Heart left ventricle (tissue), 16 donors: ENCODE measurements around the gene YDJC. TPM values are rescaled to one million over a fixed set of nuclear protein-coding genes. Genes with fewer than 3 reads are reported as not detected.
"Not testable (repeated sequence)": the region's sequence is repeated elsewhere in the genome, so short reads cannot be mapped to it uniquely, and the experiment has no call there.

ENCODE experiments used
- ATAC-seq, 4 donors: fragments of 200-7000 bp; cut with Tn5 transposase; one replicate each; pipeline ENCODE4 v1.9.1; 2020 to 2022; ENCODE audit warnings: moderate library complexity in 4 of 4, mild to moderate bottlenecking in 3 of 4, moderate number of reproducible peaks in 1 of 4
- DNase-seq, 5 donors: peaks; one replicate each; pipeline ENCODE4 v3.0.0-alpha.2; 2020
- H3K27ac ChIP-seq, 12 donors: fragments of 200-600 bp; sonication (generic) in 4 of 12; one replicate each; pipeline versions ENCODE4 v1.5.0 to v1.8.0; 2016 to 2022; ENCODE audit warnings: mild to moderate bottlenecking in 2 of 12
- H3K27me3 ChIP-seq, 9 donors: fragments of 200-600 bp; sonication (generic) in 2 of 9; one replicate each; pipeline versions ENCODE4 v1.5.1 to v1.8.0; 2016 to 2022; ENCODE audit warnings: mild to moderate bottlenecking in 3 of 9
- H3K36me3 ChIP-seq, 9 donors: fragments of 200-600 bp; sonication (generic) in 2 of 9; one replicate each; pipeline versions ENCODE4 v1.5.0 to v1.8.0; 2018 to 2022; ENCODE audit warnings: mild to moderate bottlenecking in 2 of 9
- H3K4me1 ChIP-seq, 12 donors: fragments of 200-600 bp; sonication (generic) in 4 of 12; one replicate each; pipeline versions ENCODE4 v1.5.0 to v1.8.0; 2016 to 2022; ENCODE audit warnings: mild to moderate bottlenecking in 3 of 12
- H3K4me3 ChIP-seq, 12 donors: fragments of 200-600 bp; sonication (generic) in 4 of 12; one replicate each; pipeline versions ENCODE4 v1.5.0 to v1.8.0; 2017 to 2022; ENCODE audit warnings: mild to moderate bottlenecking in 9 of 12, moderate library complexity in 4 of 12
- H3K9me3 ChIP-seq, 12 donors: fragments of 200-600 bp; sonication (generic) in 4 of 12; one replicate each; pipeline versions ENCODE4 v1.5.0 to v1.8.0; 2016 to 2022; ENCODE audit warnings: mild to moderate bottlenecking in 1 of 12
- CTCF ChIP-seq, 12 donors: fragments of 200-600 bp; sonication (generic) in 4 of 12; IDR thresholded peaks; one replicate each; pipeline versions ENCODE4 v1.5.0 to v1.8.0; 2018 to 2022; ENCODE audit warnings: antibody characterized with exemption in 12 of 12, mild to moderate bottlenecking in 5 of 12
- POLR2A ChIP-seq, 2 donors: fragments of 450-650 bp; IDR thresholded peaks; one replicate each; pipeline ENCODE4 v1.6.1; 2017; ENCODE audit warnings: antibody characterized with exemption in 2 of 2, mild to moderate bottlenecking in 2 of 2, moderate library complexity in 2 of 2
- WGBS, 4 donors: extraction: QIAGEN DNeasy Blood & Tissue Kit in 2 of 4; methylation state at CpG; one replicate each; pipeline versions ENCODE4 v1.1.5 to v1.1.7; 2013 to 2018; 5-methylcytosine and 5-hydroxymethylcytosine counted together
- intact Hi-C, 10 donors: fragments of 100-400 bp; cut with DNase I; formaldehyde crosslinking; loops; one replicate each; pipeline versions ENCODE4 v1.11.1 to v1.14.2; 2022
- polyA plus RNA-seq, 2 donors: library from polyadenylated mRNA; stranded (reverse); fragments of 200-250 nt; gene quantifications; one replicate each; pipeline ENCODE4 v1.2.3, GENCODE V29; 2013
- total RNA-seq, 9 donors: library from RNA; depleted of rRNA in 2 of 9; stranded (reverse); fragments of >200 nt in 2 of 9; fragmentation: NEBNext Ultra II Directional in 3 of 9; extraction: Animal tissue kit (Norgen Biotek cat#: 25700) in 3 of 9; gene quantifications; one replicate each; pipeline versions ENCODE4 v1.1.0 to v1.2.4, GENCODE V29; 2016 to 2023
- donor health status: ischemic (EF 13 %, LVEDD 7.1; RV severe dilation, severe dysfunction).
- donor health status: healthy with polysubstance abuse.
- donor health status: DM: no; HTN: yes; CAD: no.
- donor health status: DM: no; HTN: no; CAD: no.
- donor health status: ischemic (EF 25% LVEDD 6.9; RV normal size, moderate dysfunction).
- donor health status: ischemic (EF 25% LVEDD 5.7; RV mildly dilated, moderate dysfunction).
- donor health status: healthy.
- donor health status: DM: yes; HTN: yes; CAD: no.
- donor health status: ischemic (EF 35%, LVEDD 5.7; RV mildly dilated, moderate dysfunction).
- donor health status: nonischemic (EF 11% LVEDD 7.7; RV severe dilation, severe dysfunction).
- donor health status: DM: yes; HTN: yes; CAD: no.
- donor health status: PGD.
- donor health status: ischemic (EF 29% LVEDD 5.4; RV normal size, mild dysfunction).
- donor health status: nonischemic (EF 23%, LVEDD 6.1; RV moderate dilation, normal function).

The YDJC gene
- total and polyA plus RNA-seq, 11 donors, result 3.0 to 19.8 (median 5.5) TPM

- H3K4me1 ChIP-seq, result peaks cover 0 to 63% (median 26%) of the 10 kb centered on the region in 12 donors
- H3K9me3 ChIP-seq, result no peaks in the 10 kb centered on the region
- no peak overlapping the region for H3K4me3 ChIP-seq
- no peak overlapping the region for H3K27ac ChIP-seq
- peaks cover 0 to 46% (median 8%) of the 10 kb centered on the region in 9 donors for H3K36me3 ChIP-seq
- no peak for DNase-seq
- WGBS, 4 donors, result 86 to 89% (median 86%) methylated on average over 23 of the region's 23 CpGs
- no peak for TF ChIP-seq CTCF (IDR thresholded peaks at IDR 0.05)
- no peak for TF ChIP-seq POLR2A (IDR thresholded peaks at IDR 0.05)
- no peak for ATAC-seq
- intact Hi-C loops, result loop anchor here in 2 of 10 donors (5.0 kb wide), 1 partner anchor 51 kb away; no protein-coding TSS in a partner anchor
- H3K27me3 ChIP-seq, result no peaks in the 10 kb centered on the region
Measured at GRCh38 chr22:21622919-21623647, 6.7 kb downstream of the YDJC start.

GRCh38 chr22:21622011-21622918 lies 7.6 kb downstream of the YDJC start:
- intact Hi-C loops, result loop anchor here in 2 of 10 donors (5.0 kb wide), 1 partner anchor 50 kb away; no protein-coding TSS in a partner anchor
- H3K27ac ChIP-seq, result peak overlapping the region in 1 of 12 donors; percentile 52
- peaks cover 0 to 42% (median 8%) of the 10 kb centered on the region in 9 donors for H3K36me3 ChIP-seq
- H3K4me1 ChIP-seq, result peaks cover 0 to 61% (median 26%) of the 10 kb centered on the region in 12 donors
- TF ChIP-seq POLR2A (IDR thresholded peaks at IDR 0.05) (no peak), CTCF (IDR thresholded peaks at IDR 0.05) (no peak)
- WGBS, 4 donors, result 55 to 68% (median 66%) methylated on average over 16 to 17 of the region's 17 CpGs
- ATAC-seq (no peak), DNase-seq (peak in 2 of 5 donors; percentile 44)
- H3K9me3 ChIP-seq, result no peaks in the 10 kb centered on the region
- no peak overlapping the region for H3K4me3 ChIP-seq
- no peaks in the 10 kb centered on the region for H3K27me3 ChIP-seq

- intact Hi-C loops, result loop anchor here in 2 of 10 donors (5.0 kb wide), 1 partner anchor 49 kb away; no protein-coding TSS in a partner anchor
- no peak overlapping the region for H3K27ac ChIP-seq
- H3K4me3 ChIP-seq, result no peak overlapping the region
- 88 to 97% (median 95%) methylated on average over 3 of the region's 3 CpGs for WGBS, 4 donors
- ATAC-seq (no peak), DNase-seq (no peak)
- H3K9me3 ChIP-seq, result no peaks in the 10 kb centered on the region
- no peaks in the 10 kb centered on the region for H3K27me3 ChIP-seq
- peaks cover 0 to 60% (median 25%) of the 10 kb centered on the region in 12 donors for H3K4me1 ChIP-seq
- H3K36me3 ChIP-seq, result peaks cover 0 to 32% (median 8%) of the 10 kb centered on the region in 9 donors
- TF ChIP-seq CTCF (IDR thresholded peaks at IDR 0.05) (no peak), POLR2A (IDR thresholded peaks at IDR 0.05) (no peak)
Measured at GRCh38 chr22:21621025-21621424, 8.8 kb downstream of the YDJC start.

GRCh38 chr22:21617337-21617736 lies 12.5 kb downstream of the YDJC start:
- DNase-seq, H3K4me3 ChIP-seq, ATAC-seq, H3K9me3 ChIP-seq, H3K27me3 ChIP-seq, H3K27ac ChIP-seq, intact Hi-C loops: not testable (repeated sequence)
- peaks cover 0 to 46% (median 29%) of the 10 kb centered on the region in 9 donors for H3K36me3 ChIP-seq
- 93 to 96% (median 95%) methylated on average over 6 of the region's 6 CpGs for WGBS, 4 donors
- H3K4me1 ChIP-seq, result peaks cover 0 to 24% (median 9%) of the 10 kb centered on the region in 12 donors
